ENCODE measurements around the gene ZDHHC11B. TPM values are rescaled to one million over a fixed set of nuclear protein-coding genes. Genes with fewer than 3 reads are reported as not detected.

The ZDHHC11B gene
- total and polyA plus RNA-seq, 3 donors from 2014 or later = 3.0 to 9.0 (median 4.6) TPM

DNA sequence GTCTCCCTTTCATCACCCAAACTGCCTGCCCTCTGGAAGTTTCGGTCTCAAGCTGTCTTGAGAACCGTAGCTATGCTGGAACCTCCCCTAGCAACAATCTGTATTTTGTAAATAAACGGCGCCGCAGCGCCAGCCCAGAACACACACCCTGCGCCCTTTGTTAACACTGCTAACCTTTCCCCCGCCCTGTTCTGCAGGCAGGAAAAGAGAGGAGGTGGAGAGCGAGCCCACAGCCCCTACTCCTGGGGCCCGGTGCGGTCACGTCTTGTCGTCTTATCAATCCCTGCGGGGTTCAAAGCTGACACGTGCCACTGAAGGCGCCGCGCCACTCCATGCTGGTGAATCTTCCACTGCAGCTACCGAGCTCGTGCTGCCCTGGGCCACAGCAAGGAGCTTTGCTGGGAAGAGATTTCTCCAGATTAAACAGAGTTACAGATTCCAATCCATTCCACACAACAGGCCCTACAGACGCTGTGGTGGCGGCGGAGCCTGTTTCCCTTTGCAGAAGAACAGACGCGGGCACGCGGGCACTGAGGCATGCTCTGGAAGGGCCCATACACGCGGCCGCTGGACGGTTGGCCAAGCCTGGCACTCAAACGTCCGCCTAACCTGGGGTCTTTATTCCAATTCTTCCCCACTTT lies 25.3 kb downstream of the ZDHHC11B start:
- Histone ChIP-seq H3K27ac (no peak overlapping the region), H3K27me3 (no peaks in the 10 kb centered on the region), H3K4me1 (no peaks in the 10 kb centered on the region), H3K4me3 (no peak overlapping the region), H3K9me3 (no peaks in the 10 kb centered on the region), H3K36me3 (ENCODE audit: low read depth, missing control alignments) (no peaks in the 10 kb centered on the region)
- 56 to 61% methylated on average over 33 of the region's 33 CpGs for WGBS, 2 donors
- intact Hi-C loops (cut with DNase I; ENCODE audit: low total_unique reads) = no loop called here
- no peak for TF ChIP-seq POLR2A (IDR thresholded peaks at IDR 0.05)
- no peak for TF ChIP-seq CTCF (IDR thresholded peaks at IDR 0.05)
- DNase-seq = no peak

DNA sequence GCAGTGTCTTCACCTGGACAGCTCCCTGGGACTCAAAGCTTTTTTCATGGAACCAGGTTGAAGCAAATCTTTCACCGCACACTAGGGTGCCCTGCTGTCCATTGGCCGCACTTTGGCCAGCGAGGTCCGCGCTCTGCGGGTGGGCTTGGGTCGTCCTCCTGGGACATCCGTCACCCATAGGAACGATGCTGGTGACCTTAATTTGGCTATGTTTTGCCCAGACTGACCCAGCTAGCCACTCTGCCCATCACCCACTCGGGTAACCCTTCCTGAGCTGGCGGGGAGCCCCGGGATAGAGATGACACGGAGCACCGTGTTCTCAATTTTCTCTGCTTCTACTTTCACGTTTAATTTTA lies 25.9 kb downstream of the ZDHHC11B start:
- 82 to 86% methylated on average over 15 of the region's 15 CpGs for WGBS, 2 donors
- Histone ChIP-seq H3K27ac (no peak overlapping the region), H3K36me3 (ENCODE audit: low read depth, missing control alignments) (no peaks in the 10 kb centered on the region), H3K27me3 (no peaks in the 10 kb centered on the region), H3K4me1 (no peaks in the 10 kb centered on the region), H3K9me3 (no peaks in the 10 kb centered on the region), H3K4me3 (no peak overlapping the region)
- no peak for DNase-seq
- intact Hi-C loops (cut with DNase I; ENCODE audit: low total_unique reads) = no loop called here
- no peak for TF ChIP-seq CTCF (IDR thresholded peaks at IDR 0.05)
- no peak for TF ChIP-seq POLR2A (IDR thresholded peaks at IDR 0.05)

GRCh38 chr5:757931-758697 lies 26.4 kb downstream of the ZDHHC11B start:
- intact Hi-C loops (cut with DNase I; ENCODE audit: low total_unique reads) = no loop called here

GRCh38 chr5:757346-757930 lies 27.1 kb downstream of the ZDHHC11B start:
- WGBS, 2 donors = 76 to 81% methylated on average over 15 of the region's 15 CpGs
- no peak for DNase-seq
- no peak for TF ChIP-seq CTCF (IDR thresholded peaks at IDR 0.05)
- TF ChIP-seq POLR2A (IDR thresholded peaks at IDR 0.05) = no peak
- Histone ChIP-seq H3K27me3 (no peaks in the 10 kb centered on the region), H3K4me1 (no peaks in the 10 kb centered on the region), H3K9me3 (no peaks in the 10 kb centered on the region), H3K4me3 (no peak overlapping the region), H3K36me3 (ENCODE audit: low read depth, missing control alignments) (no peaks in the 10 kb centered on the region), H3K27ac (no peak overlapping the region)
- intact Hi-C loops (cut with DNase I; ENCODE audit: low total_unique reads) = no loop called here

More at GRCh38 chr5:757931-758697, 26.4 kb downstream of the ZDHHC11B start:
- Histone ChIP-seq H3K4me3 (no peak overlapping the region), H3K9me3 (no peaks in the 10 kb centered on the region), H3K4me1 (no peaks in the 10 kb centered on the region), H3K36me3 (ENCODE audit: low read depth, missing control alignments) (no peaks in the 10 kb centered on the region), H3K27ac (no peak overlapping the region), H3K27me3 (no peaks in the 10 kb centered on the region)
- DNase-seq = no peak
- 84 to 91% methylated on average over 18 to 21 of the region's 21 CpGs for WGBS, 2 donors
- TF ChIP-seq POLR2A (IDR thresholded peaks at IDR 0.05) (no peak), CTCF (IDR thresholded peaks at IDR 0.05) (no peak)
